ENCODE measurements around the gene MID1.

Gene MID1

GRCh38 chrX:10524578-10524977, 95.8 kb downstream of the MID1 start:
- no peak for DNase-seq
- Histone ChIP-seq H3K27ac (ENCODE audit: insufficient read depth, low read length, poor library complexity, severe bottlenecking) (no peak overlapping the region), H3K9me3 (ENCODE audit: control insufficient read depth, low read length) (no peaks in the 10 kb centered on the region), H3K27me3 (replicated peaks; ENCODE audit: control insufficient read depth, insufficient read depth, low read length, poor library complexity, severe bottlenecking) (no peaks in the 10 kb centered on the region), H3K4me1 (ENCODE audit: control insufficient read depth, insufficient read depth, low read length, poor library complexity, severe bottlenecking) (no peaks in the 10 kb centered on the region), H3K4me3 (ENCODE audit: insufficient read depth, low read depth, low read length, poor library complexity, severe bottlenecking) (no peak overlapping the region), H3K36me3 (ENCODE audit: control insufficient read depth, insufficient read depth, low read length) (no peaks in the 10 kb centered on the region)

DNA sequence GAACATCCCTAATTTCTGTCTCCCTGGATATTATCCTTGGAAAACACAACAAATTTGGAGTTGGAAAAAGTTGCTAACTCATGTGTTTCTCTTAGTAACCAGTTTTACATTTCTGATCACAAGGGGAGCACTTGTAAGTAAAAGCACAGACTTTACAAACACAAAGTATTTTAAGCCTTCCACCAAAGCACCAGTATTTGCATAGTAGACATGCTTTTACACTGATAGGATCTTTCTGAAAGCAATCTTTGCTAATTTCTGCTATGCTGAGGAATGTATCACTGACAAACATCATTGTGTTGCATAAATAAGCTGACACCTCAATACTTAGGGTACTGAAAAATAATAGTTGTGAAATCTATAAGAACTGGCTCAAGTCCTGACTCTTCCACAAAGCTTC, 100.6 kb downstream of the MID1 start:
- no peaks in the 10 kb centered on the region for H3K9me3 ChIP-seq (ENCODE audit: control insufficient read depth, low read length)
- no peaks in the 10 kb centered on the region for H3K27me3 ChIP-seq (replicated peaks; ENCODE audit: control insufficient read depth, insufficient read depth, low read length, poor library complexity, severe bottlenecking)
- no peak overlapping the region for H3K4me3 ChIP-seq (ENCODE audit: insufficient read depth, low read depth, low read length, poor library complexity, severe bottlenecking)
- no peaks in the 10 kb centered on the region for H3K4me1 ChIP-seq (ENCODE audit: control insufficient read depth, insufficient read depth, low read length, poor library complexity, severe bottlenecking)
- DNase-seq = no peak
- no peak overlapping the region for H3K27ac ChIP-seq (ENCODE audit: insufficient read depth, low read length, poor library complexity, severe bottlenecking)
- no peaks in the 10 kb centered on the region for H3K36me3 ChIP-seq (ENCODE audit: control insufficient read depth, insufficient read depth, low read length)

DNA sequence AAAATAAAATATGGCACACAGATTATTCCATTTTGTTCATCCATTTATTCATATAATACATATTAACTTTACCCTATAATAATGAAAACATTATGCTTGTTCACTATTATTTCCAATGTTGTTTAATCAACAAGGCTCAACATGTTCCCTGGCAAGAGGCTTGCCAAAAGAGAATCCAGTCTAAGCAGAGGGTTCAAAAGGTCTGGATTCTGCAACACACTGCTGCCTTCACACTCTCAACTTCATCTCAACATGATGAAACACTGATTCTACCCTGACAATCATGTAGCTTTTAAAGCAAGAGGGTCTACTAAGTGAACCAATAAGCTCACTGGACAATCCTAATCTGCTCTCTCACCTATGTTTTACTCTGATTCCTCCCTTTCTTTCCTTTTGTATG, 101.1 kb downstream of the MID1 start:
- H3K9me3 ChIP-seq (ENCODE audit: control insufficient read depth, low read length) = no peaks in the 10 kb centered on the region
- no peaks in the 10 kb centered on the region for H3K27me3 ChIP-seq (replicated peaks; ENCODE audit: control insufficient read depth, insufficient read depth, low read length, poor library complexity, severe bottlenecking)
- no peaks in the 10 kb centered on the region for H3K36me3 ChIP-seq (ENCODE audit: control insufficient read depth, insufficient read depth, low read length)
- no peak overlapping the region for H3K4me3 ChIP-seq (ENCODE audit: insufficient read depth, low read depth, low read length, poor library complexity, severe bottlenecking)
- H3K4me1 ChIP-seq (ENCODE audit: control insufficient read depth, insufficient read depth, low read length, poor library complexity, severe bottlenecking) = no peaks in the 10 kb centered on the region
- no peak for DNase-seq
- no peak overlapping the region for H3K27ac ChIP-seq (ENCODE audit: insufficient read depth, low read length, poor library complexity, severe bottlenecking)

DNA sequence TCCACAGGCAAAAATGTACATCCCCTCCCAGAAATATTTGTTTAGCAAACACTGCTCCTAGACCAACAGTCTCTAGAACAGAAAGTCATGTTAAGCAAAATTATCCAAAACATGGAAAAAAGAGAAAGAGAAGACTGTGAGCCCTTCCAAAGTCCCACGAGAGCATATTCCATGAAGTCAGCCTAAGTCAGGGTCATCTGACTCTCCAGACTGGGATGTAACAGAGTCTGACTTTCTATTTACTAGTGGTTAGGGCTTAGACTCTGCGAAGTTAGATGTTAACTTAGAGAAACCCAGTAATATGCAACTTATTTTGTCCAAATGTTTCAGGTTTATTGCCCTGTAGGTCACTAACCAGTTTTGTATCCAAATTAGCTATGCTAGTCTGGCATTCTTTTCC, 102.3 kb downstream of the MID1 start:
- Histone ChIP-seq H3K9me3 (ENCODE audit: control insufficient read depth, low read length) (no peaks in the 10 kb centered on the region), H3K36me3 (ENCODE audit: control insufficient read depth, insufficient read depth, low read length) (no peaks in the 10 kb centered on the region), H3K4me1 (ENCODE audit: control insufficient read depth, insufficient read depth, low read length, poor library complexity, severe bottlenecking) (no peaks in the 10 kb centered on the region), H3K4me3 (ENCODE audit: insufficient read depth, low read depth, low read length, poor library complexity, severe bottlenecking) (no peak overlapping the region), H3K27ac (ENCODE audit: insufficient read depth, low read length, poor library complexity, severe bottlenecking) (no peak overlapping the region), H3K27me3 (replicated peaks; ENCODE audit: control insufficient read depth, insufficient read depth, low read length, poor library complexity, severe bottlenecking) (no peaks in the 10 kb centered on the region)
- no peak for DNase-seq

GRCh38 chrX:10516781-10517322, 103.5 kb downstream of the MID1 start:
- no peaks in the 10 kb centered on the region for H3K4me1 ChIP-seq (ENCODE audit: control insufficient read depth, insufficient read depth, low read length, poor library complexity, severe bottlenecking)
- H3K27ac ChIP-seq (ENCODE audit: insufficient read depth, low read length, poor library complexity, severe bottlenecking) = no peak overlapping the region
- no peak for DNase-seq
- H3K36me3 ChIP-seq (ENCODE audit: control insufficient read depth, insufficient read depth, low read length) = no peaks in the 10 kb centered on the region
- no peak overlapping the region for H3K4me3 ChIP-seq (ENCODE audit: insufficient read depth, low read depth, low read length, poor library complexity, severe bottlenecking)
- H3K9me3 ChIP-seq (ENCODE audit: control insufficient read depth, low read length) = no peaks in the 10 kb centered on the region
- no peaks in the 10 kb centered on the region for H3K27me3 ChIP-seq (replicated peaks; ENCODE audit: control insufficient read depth, insufficient read depth, low read length, poor library complexity, severe bottlenecking)

- no peaks in the 10 kb centered on the region for H3K4me1 ChIP-seq (ENCODE audit: control insufficient read depth, insufficient read depth, low read length, poor library complexity, severe bottlenecking)
- H3K27ac ChIP-seq (ENCODE audit: insufficient read depth, low read length, poor library complexity, severe bottlenecking) = no peak overlapping the region
- no peaks in the 10 kb centered on the region for H3K9me3 ChIP-seq (ENCODE audit: control insufficient read depth, low read length)
- no peak overlapping the region for H3K4me3 ChIP-seq (ENCODE audit: insufficient read depth, low read depth, low read length, poor library complexity, severe bottlenecking)
- DNase-seq = no peak
- no peaks in the 10 kb centered on the region for H3K36me3 ChIP-seq (ENCODE audit: control insufficient read depth, insufficient read depth, low read length)
- no peaks in the 10 kb centered on the region for H3K27me3 ChIP-seq (replicated peaks; ENCODE audit: control insufficient read depth, insufficient read depth, low read length, poor library complexity, severe bottlenecking)
These were observed 105.5 kb downstream of the MID1 start for GRCh38 chrX:10514891-10515290.

- Histone ChIP-seq H3K27me3 (replicated peaks; ENCODE audit: control insufficient read depth, insufficient read depth, low read length, poor library complexity, severe bottlenecking) (no peaks in the 10 kb centered on the region), H3K4me1 (ENCODE audit: control insufficient read depth, insufficient read depth, low read length, poor library complexity, severe bottlenecking) (no peaks in the 10 kb centered on the region), H3K4me3 (ENCODE audit: insufficient read depth, low read depth, low read length, poor library complexity, severe bottlenecking) (no peak overlapping the region), H3K27ac (ENCODE audit: insufficient read depth, low read length, poor library complexity, severe bottlenecking) (no peak overlapping the region), H3K36me3 (ENCODE audit: control insufficient read depth, insufficient read depth, low read length) (no peaks in the 10 kb centered on the region), H3K9me3 (ENCODE audit: control insufficient read depth, low read length) (no peaks in the 10 kb centered on the region)
- no peak for DNase-seq
These were observed 106.4 kb downstream of the MID1 start for GRCh38 chrX:10513974-10514373.

DNA sequence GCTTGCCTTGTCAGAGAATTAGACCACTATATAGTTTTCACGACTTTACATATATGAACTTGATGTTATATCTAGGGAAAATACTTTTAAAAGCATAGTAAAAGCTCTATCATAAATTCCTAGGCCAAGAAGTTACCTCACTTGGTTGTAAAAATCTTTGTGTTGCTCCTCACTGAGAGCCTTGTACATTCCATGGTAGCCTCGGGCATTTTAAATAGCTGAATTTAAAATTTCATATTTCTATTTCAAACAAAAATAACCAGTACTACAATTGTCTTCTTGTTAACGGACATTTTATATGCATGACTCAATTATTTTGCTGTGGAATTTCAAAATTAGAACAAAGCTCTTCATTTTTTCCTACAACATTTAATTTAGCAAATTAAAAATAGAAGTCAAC, 107.6 kb downstream of the MID1 start:
- DNase-seq = no peak
- no peaks in the 10 kb centered on the region for H3K36me3 ChIP-seq (ENCODE audit: control insufficient read depth, insufficient read depth, low read length)

DNA sequence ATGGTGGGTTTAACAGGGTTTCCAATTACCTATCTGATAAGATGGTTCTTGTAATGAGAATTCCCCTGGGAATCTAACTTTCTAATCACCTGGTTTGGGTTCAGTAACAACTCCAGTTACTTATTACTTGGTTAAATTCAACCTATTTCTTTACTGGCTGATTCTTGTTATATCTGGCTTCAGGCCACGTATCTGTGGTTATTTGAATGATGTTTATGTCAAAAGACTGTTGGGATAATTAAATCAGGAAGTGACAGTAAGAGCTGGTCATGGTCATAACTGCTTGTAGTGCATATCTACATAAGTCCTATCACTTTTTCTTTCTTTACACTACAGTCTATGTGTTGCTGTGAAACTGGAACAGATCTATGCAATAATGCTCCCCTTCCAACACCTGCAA, 108.1 kb downstream of the MID1 start:
- no peak overlapping the region for H3K4me3 ChIP-seq (ENCODE audit: insufficient read depth, low read depth, low read length, poor library complexity, severe bottlenecking)
- H3K4me1 ChIP-seq (ENCODE audit: control insufficient read depth, insufficient read depth, low read length, poor library complexity, severe bottlenecking) = no peaks in the 10 kb centered on the region
- no peaks in the 10 kb centered on the region for H3K27me3 ChIP-seq (replicated peaks; ENCODE audit: control insufficient read depth, insufficient read depth, low read length, poor library complexity, severe bottlenecking)
- DNase-seq = no peak
- H3K9me3 ChIP-seq (ENCODE audit: control insufficient read depth, low read length) = no peaks in the 10 kb centered on the region
- H3K27ac ChIP-seq (ENCODE audit: insufficient read depth, low read length, poor library complexity, severe bottlenecking) = no peak overlapping the region
- H3K36me3 ChIP-seq (ENCODE audit: control insufficient read depth, insufficient read depth, low read length) = no peaks in the 10 kb centered on the region

More for the DNA sequence above, 107.6 kb downstream of the MID1 start:
- H3K4me3 ChIP-seq (ENCODE audit: insufficient read depth, low read depth, low read length, poor library complexity, severe bottlenecking) = no peak overlapping the region
- H3K27me3 ChIP-seq (replicated peaks; ENCODE audit: control insufficient read depth, insufficient read depth, low read length, poor library complexity, severe bottlenecking) = no peaks in the 10 kb centered on the region
- no peak overlapping the region for H3K27ac ChIP-seq (ENCODE audit: insufficient read depth, low read length, poor library complexity, severe bottlenecking)
- H3K4me1 ChIP-seq (ENCODE audit: control insufficient read depth, insufficient read depth, low read length, poor library complexity, severe bottlenecking) = no peaks in the 10 kb centered on the region
- no peaks in the 10 kb centered on the region for H3K9me3 ChIP-seq (ENCODE audit: control insufficient read depth, low read length)

- no peak for DNase-seq
- Histone ChIP-seq H3K27ac (ENCODE audit: insufficient read depth, low read length, poor library complexity, severe bottlenecking) (no peak overlapping the region), H3K4me1 (ENCODE audit: control insufficient read depth, insufficient read depth, low read length, poor library complexity, severe bottlenecking) (no peaks in the 10 kb centered on the region), H3K27me3 (replicated peaks; ENCODE audit: control insufficient read depth, insufficient read depth, low read length, poor library complexity, severe bottlenecking) (no peaks in the 10 kb centered on the region), H3K9me3 (ENCODE audit: control insufficient read depth, low read length) (no peaks in the 10 kb centered on the region), H3K4me3 (ENCODE audit: insufficient read depth, low read depth, low read length, poor library complexity, severe bottlenecking) (no peak overlapping the region), H3K36me3 (ENCODE audit: control insufficient read depth, insufficient read depth, low read length) (no peaks in the 10 kb centered on the region)
These were observed 111.0 kb downstream of the MID1 start for GRCh38 chrX:10509397-10509796.

GRCh38 chrX:10508891-10509290, 111.5 kb downstream of the MID1 start:
- no peaks in the 10 kb centered on the region for H3K9me3 ChIP-seq (ENCODE audit: control insufficient read depth, low read length)
- no peaks in the 10 kb centered on the region for H3K27me3 ChIP-seq (replicated peaks; ENCODE audit: control insufficient read depth, insufficient read depth, low read length, poor library complexity, severe bottlenecking)
- DNase-seq = no peak
- no peaks in the 10 kb centered on the region for H3K36me3 ChIP-seq (ENCODE audit: control insufficient read depth, insufficient read depth, low read length)
- no peak overlapping the region for H3K27ac ChIP-seq (ENCODE audit: insufficient read depth, low read length, poor library complexity, severe bottlenecking)
- H3K4me3 ChIP-seq (ENCODE audit: insufficient read depth, low read depth, low read length, poor library complexity, severe bottlenecking) = no peak overlapping the region
- H3K4me1 ChIP-seq (ENCODE audit: control insufficient read depth, insufficient read depth, low read length, poor library complexity, severe bottlenecking) = no peaks in the 10 kb centered on the region

All from effector memory CD4-positive, alpha-beta T cell (primary cell).